HK-2 (cell line): Measurements from ENCODE around the gene B3GALT2.
A peak's percentile ranks its signal among the peaks of the same experiment; 100 is the strongest.
"Not testable (repeated sequence)": the region's sequence is repeated elsewhere in the genome, so short reads cannot be mapped to it uniquely, and the experiment has no call there.

Experiments used
- DNase-seq: peaks from one replicate; pipeline ENCODE4 v3.0.0-alpha.2; 2018; ENCODE audit not compliant: unreplicated experiment

B3GALT2 gene

GRCh38 chr1:193185901-193186731, at the start of gene B3GALT2:
Gene B3GALT2, minus strand, starts transcription at chr1:193186613. Its CDS starts 5,051 bp downstream, at chr1:193181562.
- DNase-seq: no peak

- no peak for DNase-seq
Observed at GRCh38 chr1:193234530-193234929, 48.1 kb upstream of the B3GALT2 start.

- DNase-seq: not testable (repeated sequence)
Observed at GRCh38 chr1:193231146-193231545, 44.7 kb upstream of the B3GALT2 start.

- no peak for DNase-seq
Observed at GRCh38 chr1:193229136-193229535, 42.7 kb upstream of the B3GALT2 start.

GRCh38 chr1:193222056-193222615, 35.7 kb upstream of the B3GALT2 start:
- DNase-seq: no peak

- DNase-seq: no peak
Observed at GRCh38 chr1:193221651-193222050, 35.2 kb upstream of the B3GALT2 start.

GRCh38 chr1:193219391-193219790, 33.0 kb upstream of the B3GALT2 start:
- DNase-seq: no peak

GRCh38 chr1:193216920-193217319, 30.5 kb upstream of the B3GALT2 start:
- no peak for DNase-seq

- DNase-seq: no peak
Observed at GRCh38 chr1:193213998-193214397, 27.6 kb upstream of the B3GALT2 start.

- no peak for DNase-seq
Observed at GRCh38 chr1:193212637-193213036, 26.2 kb upstream of the B3GALT2 start.

- DNase-seq: peak; percentile 13
Observed at GRCh38 chr1:193211539-193211938, 25.1 kb upstream of the B3GALT2 start.

GRCh38 chr1:193210996-193211395, 24.6 kb upstream of the B3GALT2 start:
- DNase-seq: no peak

- DNase-seq: no peak
Observed at GRCh38 chr1:193201021-193201420, 14.6 kb upstream of the B3GALT2 start.

GRCh38 chr1:193199940-193200339, 13.5 kb upstream of the B3GALT2 start:
- DNase-seq: no peak

GRCh38 chr1:193192586-193192985, 6.2 kb upstream of the B3GALT2 start:
- DNase-seq: no peak

- DNase-seq: no peak
Observed at GRCh38 chr1:193190096-193190744, 3.8 kb upstream of the B3GALT2 start.

GRCh38 chr1:193189442-193190095, 3.2 kb upstream of the B3GALT2 start:
- DNase-seq: no peak

GRCh38 chr1:193188915-193189314, 2.5 kb upstream of the B3GALT2 start:
- not testable (repeated sequence) for DNase-seq

GRCh38 chr1:193187114-193187513, 701 bp upstream of the B3GALT2 start:
- DNase-seq: no peak

GRCh38 chr1:193185211-193185610, 1.2 kb downstream of the B3GALT2 start:
- DNase-seq: no peak

GRCh38 chr1:193184776-193185175, 1.6 kb downstream of the B3GALT2 start:
- DNase-seq: no peak

- no peak for DNase-seq
Observed at GRCh38 chr1:193183019-193183627, 3.3 kb downstream of the B3GALT2 start.
